GM12872 (cell line): Measurements from ENCODE around the gene HTR6.

Experiments used
- TF ChIP-seq, protein P1 (sequence below): IDR thresholded peaks from 3 replicates; pipeline ENCODE4 v1.5.1; 2011; ENCODE audit warnings: low read depth, mild to moderate bottlenecking, low read length, moderate library complexity; ENCODE audit not compliant: insufficient read depth

HTR6 gene

DNA sequence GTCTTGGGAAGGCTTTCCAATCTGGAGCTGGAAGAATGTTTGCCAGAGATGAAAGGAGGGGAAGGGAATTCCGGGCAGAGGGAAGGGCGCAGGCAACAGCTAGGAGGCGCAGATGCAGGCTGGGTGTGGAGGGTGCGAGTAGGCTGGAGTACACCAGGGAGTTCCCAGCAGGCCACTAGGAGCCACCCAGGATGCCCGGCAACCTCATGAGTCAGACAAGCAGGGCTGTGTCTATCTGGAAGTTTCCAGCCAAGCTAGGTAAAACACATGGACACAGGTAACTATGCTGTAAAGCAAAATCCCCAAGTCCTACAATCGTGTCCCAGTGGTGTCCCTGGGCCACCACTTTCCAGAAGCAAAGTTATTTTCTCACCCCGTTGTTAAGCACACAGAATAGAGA, 21.6 kb upstream of the HTR6 start:
- TF ChIP-seq, protein P1, sequence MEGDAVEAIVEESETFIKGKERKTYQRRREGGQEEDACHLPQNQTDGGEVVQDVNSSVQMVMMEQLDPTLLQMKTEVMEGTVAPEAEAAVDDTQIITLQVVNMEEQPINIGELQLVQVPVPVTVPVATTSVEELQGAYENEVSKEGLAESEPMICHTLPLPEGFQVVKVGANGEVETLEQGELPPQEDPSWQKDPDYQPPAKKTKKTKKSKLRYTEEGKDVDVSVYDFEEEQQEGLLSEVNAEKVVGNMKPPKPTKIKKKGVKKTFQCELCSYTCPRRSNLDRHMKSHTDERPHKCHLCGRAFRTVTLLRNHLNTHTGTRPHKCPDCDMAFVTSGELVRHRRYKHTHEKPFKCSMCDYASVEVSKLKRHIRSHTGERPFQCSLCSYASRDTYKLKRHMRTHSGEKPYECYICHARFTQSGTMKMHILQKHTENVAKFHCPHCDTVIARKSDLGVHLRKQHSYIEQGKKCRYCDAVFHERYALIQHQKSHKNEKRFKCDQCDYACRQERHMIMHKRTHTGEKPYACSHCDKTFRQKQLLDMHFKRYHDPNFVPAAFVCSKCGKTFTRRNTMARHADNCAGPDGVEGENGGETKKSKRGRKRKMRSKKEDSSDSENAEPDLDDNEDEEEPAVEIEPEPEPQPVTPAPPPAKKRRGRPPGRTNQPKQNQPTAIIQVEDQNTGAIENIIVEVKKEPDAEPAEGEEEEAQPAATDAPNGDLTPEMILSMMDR = no peak

DNA sequence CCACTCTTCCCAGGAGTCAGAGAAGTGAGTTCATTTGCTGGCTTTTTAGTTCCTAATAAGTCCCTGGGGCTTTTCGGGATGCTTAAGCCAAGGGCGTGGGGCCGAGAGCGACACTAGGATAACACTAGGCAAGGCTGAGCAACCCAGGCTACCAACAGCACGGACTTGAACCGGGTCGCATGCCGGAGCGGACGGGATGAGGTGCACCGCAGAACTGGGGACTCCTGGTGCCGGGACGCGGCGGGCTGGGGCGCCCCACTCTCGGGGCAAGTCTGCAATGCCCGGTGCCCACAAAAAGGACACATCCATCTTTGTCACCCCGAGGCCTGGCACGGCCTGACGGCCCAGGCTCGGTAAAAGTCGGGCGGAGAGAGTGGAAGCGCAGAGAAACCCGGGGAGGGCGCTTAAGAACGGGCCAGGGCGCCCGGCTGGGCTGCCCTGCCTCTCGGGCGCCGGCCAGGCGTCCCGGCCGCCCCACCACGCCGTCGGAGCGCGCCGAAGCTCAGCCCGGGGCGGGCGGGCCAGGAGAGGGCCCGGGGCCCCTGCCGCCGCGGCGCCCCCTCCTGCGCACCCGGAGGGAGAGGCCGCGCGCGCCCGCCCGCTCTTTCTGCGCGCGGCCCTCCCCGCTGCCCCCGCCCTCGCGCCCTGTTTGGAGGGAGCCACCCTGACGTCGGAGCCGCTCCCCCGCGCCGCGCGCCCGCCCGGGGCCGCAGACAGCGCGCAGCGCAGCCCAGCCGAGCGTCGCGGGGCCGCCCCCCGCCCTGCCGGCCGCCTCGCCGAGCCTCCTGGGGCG, 20.9 kb upstream of the HTR6 start, which contains the start of gene NBL1:
NBL1 (plus strand) TSS at position 710 of the 793 bp plus-strand sequence. CDS start 10,720 bp downstream, outside the sequence.
- TF ChIP-seq, protein P1 = no peak

DNA sequence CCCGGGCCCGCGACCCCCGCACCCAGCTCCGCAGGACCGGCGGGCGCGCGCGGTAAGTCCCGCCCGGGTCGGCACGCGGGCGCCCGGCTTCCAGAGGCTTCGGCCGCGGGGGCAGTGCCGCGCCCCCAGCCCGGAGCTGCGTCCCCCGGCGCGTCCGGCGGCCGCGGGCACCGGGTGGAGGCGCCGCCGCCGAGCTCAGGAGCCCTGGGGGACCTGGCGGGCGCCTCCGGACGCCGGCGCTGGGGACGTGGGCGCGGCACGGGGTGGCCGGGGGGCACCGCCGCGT, 20.3 kb upstream of the HTR6 start:
- TF ChIP-seq, protein P1 = no peak

DNA sequence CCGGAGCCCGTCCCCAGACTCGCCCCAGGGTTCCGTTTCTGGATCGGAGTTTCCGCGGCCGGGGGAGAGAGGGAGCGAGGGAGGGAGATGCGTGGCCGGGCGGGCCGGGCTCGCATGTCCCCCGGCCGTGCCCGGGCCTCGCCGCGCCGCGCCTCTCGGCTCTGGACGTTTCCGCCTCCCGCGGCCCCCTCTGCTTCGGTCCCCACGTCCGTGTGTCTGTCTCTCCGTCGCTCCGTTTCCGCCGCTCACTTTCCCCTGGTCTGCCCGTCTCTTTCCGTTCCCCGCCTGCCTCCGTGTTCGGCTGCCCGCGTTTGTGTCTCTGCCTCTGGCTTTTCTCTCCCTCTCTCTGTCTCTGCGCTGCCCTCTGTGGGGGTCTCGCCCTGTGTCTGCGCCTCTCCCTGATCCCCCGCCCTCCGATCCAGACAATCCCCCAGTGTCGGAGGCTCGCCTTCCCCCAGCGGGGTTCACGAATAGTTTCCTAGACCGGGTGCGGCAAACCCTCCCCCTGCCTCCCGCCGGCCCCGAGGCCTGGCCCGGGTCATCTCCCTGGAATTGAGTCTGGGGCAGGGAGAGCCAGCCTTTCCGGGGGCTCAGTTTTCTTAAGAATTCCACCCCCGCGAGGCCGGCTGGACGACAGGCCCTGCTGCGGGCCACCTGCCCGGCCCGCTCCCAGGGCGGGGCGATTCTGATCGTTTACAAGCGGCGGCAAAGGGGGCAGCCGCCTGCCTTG, 19.8 kb upstream of the HTR6 start:
- TF ChIP-seq, protein P1 = no peak

DNA sequence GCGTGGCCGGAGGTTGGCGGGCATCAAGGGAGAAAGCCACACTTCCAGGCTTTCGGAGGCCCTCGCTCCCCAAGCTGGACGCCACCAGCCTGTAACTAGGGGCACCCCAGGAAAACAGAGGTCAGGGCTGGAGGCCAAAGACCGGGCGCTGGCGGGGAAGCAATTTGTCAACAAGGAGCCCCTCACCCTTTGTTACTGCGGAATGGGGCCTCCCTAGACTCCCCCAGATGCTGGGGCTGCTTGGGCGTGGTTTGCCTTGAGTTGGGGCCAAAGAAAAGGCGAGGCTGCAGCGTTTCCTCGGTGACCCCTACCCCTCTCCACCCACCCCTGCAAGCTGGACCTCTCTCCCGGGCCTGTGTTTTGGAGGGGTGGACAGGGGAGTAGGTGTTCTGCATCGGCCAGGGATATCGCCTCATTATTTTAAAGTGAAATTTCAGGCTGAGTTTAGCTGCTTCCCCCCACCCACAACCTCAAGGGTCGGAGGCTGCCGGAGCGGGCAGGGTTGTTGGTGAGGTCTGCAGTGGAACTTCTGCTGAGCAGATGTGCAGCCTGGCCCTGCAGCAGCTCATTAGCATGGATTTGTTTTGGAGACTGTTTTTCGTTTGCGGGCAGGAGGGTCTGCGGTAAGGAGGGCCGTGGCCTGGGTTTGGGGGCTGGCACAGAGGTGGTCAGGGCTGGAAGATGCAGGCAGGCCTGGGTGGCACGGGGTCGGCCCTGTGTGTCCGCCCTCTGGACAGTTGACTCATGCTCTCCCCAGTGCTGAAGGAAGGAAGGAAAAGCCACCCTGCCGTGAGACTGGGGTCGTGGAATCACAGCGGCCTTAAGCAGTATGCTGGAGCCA, 19.0 kb upstream of the HTR6 start:
- TF ChIP-seq, protein P1 = no peak

DNA sequence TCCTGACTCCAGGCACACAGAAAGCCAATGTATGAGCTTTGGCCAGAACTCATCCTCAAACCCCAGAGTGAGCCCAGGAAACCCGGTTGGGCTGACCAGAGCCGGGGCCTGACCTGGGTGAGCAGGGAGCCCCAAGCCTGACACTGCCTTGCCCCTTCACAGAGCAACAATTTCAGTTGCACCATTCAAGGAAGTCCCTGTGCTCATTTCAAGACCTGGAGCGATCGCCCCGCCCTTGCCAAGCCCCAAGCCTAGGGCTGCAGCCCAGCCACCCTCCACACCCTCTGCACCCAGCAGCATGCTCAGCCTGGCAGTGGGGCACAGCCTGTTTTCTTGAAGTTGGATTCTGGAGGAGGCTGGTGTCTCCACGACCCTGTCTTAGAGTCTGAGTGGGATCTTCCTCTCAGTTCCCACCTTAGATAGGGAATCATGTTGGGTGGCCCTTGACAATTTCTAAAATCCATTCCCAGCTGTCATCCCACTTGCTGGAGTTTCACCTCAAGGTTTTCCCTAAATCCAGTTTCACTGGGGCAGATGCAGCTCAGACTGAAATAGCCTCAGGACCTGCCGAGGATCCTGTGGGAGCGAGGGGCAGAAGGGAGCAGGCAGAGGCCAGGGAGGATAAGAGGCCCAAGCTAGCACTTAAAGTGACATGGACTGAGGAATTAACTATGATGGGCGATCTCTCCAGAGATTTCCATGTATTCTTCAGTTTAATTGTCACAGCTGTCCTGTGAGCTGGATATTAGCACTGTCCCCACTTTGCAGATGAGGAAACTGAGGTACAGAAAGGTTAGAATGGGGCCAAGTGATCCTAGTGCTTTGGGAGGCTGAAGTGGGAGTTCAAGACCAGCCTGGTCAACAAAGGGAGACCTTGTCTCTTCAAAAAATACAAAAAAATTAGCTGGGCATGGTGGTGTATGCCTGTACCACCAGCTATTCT, 18.0 kb upstream of the HTR6 start:
- TF ChIP-seq, protein P1 = no peak

DNA sequence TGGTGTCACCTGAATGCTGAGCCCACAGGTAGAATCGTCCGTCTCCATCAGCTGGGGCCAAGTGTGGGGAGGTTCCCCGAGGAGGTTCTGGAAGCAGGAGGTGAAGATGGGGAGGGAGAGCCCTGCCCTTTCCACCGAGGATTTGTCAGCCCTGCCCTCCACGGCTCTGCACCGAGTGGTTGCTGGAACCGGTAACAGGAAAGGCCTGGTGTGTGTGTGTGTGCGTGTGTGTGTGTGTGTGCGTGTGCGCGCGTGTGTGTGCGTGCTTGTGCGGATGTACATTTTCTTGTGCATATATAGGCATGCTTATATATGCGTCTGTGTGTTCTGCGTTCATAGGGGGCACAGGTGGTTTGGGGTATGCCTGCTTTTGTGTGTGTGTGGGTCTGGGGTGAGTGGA, 17.0 kb upstream of the HTR6 start:
- TF ChIP-seq, protein P1 = no peak
